Osteoblast (primary cell): Measurements from ENCODE around the gene IL1RAPL1. TPM values are rescaled to one million over a fixed set of nuclear protein-coding genes. Genes with fewer than 3 reads are reported as not detected.

Experiments used
- DNase-seq: peaks from one replicate; pipeline ENCODE4 v3.0.0; 2011; ENCODE audit warnings: low spot score, mixed read lengths; ENCODE audit not compliant: insufficient read length; ENCODE audit errors: missing footprints
- H2AFZ ChIP-seq: 2 replicates; pipeline ENCODE4 v1.6.0; 2011; ENCODE audit warnings: mild to moderate bottlenecking, low read length
- H3K27ac ChIP-seq: 2 replicates; pipeline ENCODE4 v1.5.1; 2011; ENCODE audit warnings: mild to moderate bottlenecking, low read depth, low read length, moderate library complexity
- H3K27me3 ChIP-seq: 2 replicates; pipeline ENCODE4 v1.6.0; 2012; ENCODE audit warnings: mild to moderate bottlenecking, control low read depth, inconsistent platforms, low read length, moderate library complexity; ENCODE audit not compliant: insufficient read depth
- H3K36me3 ChIP-seq: 2 replicates; pipeline ENCODE4 v1.5.1; 2011; ENCODE audit warnings: mild to moderate bottlenecking, low read length, control low read depth, moderate library complexity; ENCODE audit not compliant: insufficient read depth
- H3K4me1 ChIP-seq: 2 replicates; pipeline ENCODE4 v1.5.1; 2011; ENCODE audit warnings: mild to moderate bottlenecking, low read length, control low read depth, moderate library complexity; ENCODE audit not compliant: insufficient read depth
- H3K4me2 ChIP-seq: 2 replicates; pipeline ENCODE4 v1.6.0; 2011; ENCODE audit warnings: mild to moderate bottlenecking, low read length; ENCODE audit not compliant: insufficient read depth
- H3K4me3 ChIP-seq: fragments of 200-600 bp; sonication (generic); 3 replicates; pipeline ENCODE4 v1.5.1; 2012; ENCODE audit warnings: mild to moderate bottlenecking, low read length, inconsistent platforms; ENCODE audit not compliant: insufficient read depth
- H3K79me2 ChIP-seq: 2 replicates; pipeline ENCODE4 v1.6.0; 2012; ENCODE audit warnings: mild to moderate bottlenecking, low read length, control low read depth, inconsistent platforms; ENCODE audit not compliant: insufficient read depth
- H3K9me3 ChIP-seq: 2 replicates; pipeline ENCODE4 v1.5.1; 2011; ENCODE audit warnings: low read depth, low read length, control low read depth
- H4K20me1 ChIP-seq: 2 replicates; pipeline ENCODE4 v1.6.0; 2012; ENCODE audit warnings: mild to moderate bottlenecking, low read length, control low read depth; ENCODE audit not compliant: insufficient read depth
- CTCF ChIP-seq: IDR thresholded peaks from 2 replicates; pipeline ENCODE4 v1.5.1; 2011; ENCODE audit warnings: mild to moderate bottlenecking, low read depth, low read length, moderate library complexity; ENCODE audit errors: extremely low read depth
- total RNA-seq: library from RNA; depleted of rRNA; stranded (reverse); fragments of >200 nt; gene quantifications from 2 replicates; pipeline ENCODE4 v1.2.3, GENCODE V29; 2012

IL1RAPL1 gene
- total RNA-seq, 1 donor = under 0.01 TPM

DNA sequence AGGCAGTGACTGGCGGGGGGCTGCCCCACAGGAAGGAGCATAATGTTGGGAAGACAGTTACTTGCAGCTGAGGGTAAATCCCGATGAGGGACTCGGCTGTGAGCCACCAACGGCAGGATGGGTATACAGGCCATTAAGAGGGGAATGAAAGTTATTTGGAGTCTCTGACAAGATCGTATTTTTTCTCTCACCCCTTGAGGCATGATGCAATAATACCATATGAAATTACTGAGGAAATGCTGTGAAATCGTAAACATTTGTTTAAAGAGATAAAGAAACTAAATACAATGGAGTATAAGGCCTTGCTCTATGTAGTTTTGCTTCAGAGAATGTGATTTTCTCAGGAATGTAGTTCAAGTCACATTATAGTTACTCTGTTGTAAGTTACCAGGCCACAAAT is 12.7 kb downstream of the IL1RAPL1 start:
- TF ChIP-seq CTCF = no peak
- Histone ChIP-seq H3K9me3 (no peaks in the 10 kb centered on the region), H3K4me1 (no peaks in the 10 kb centered on the region), H3K4me3 (no peak overlapping the region), H3K79me2 (no peaks in the 10 kb centered on the region), H3K27me3 (no peaks in the 10 kb centered on the region), H2AFZ (no peak overlapping the region), H3K4me2 (no peak overlapping the region), H3K27ac (no peak overlapping the region), H4K20me1 (no peaks in the 10 kb centered on the region), H3K36me3 (no peaks in the 10 kb centered on the region)
- DNase-seq = no peak

DNA sequence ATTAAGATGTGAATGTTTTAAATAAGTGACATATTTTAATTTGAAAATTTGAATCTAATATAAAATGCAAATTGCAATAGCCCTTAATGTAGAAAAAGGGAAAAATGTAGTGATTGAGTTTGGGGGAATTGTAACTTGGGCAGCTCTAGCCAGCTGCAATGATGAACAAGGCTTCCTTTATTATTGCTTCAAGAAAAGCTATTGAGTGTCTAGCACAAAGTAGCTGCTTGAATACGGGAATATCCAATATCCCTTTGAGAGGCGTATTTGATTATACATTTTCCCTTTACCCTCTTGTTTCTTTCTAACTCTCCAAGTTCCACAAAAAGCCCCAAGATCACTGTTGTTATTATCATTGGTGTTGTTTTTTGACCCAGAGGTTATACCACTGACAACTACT is 21.8 kb downstream of the IL1RAPL1 start:
- Histone ChIP-seq H4K20me1 (no peaks in the 10 kb centered on the region), H3K4me2 (no peak overlapping the region), H3K4me1 (no peaks in the 10 kb centered on the region), H3K9me3 (peaks cover 3% of the 10 kb centered on the region), H3K27ac (no peak overlapping the region), H3K36me3 (no peaks in the 10 kb centered on the region), H3K27me3 (no peaks in the 10 kb centered on the region), H3K4me3 (no peak overlapping the region), H2AFZ (no peak overlapping the region), H3K79me2 (no peaks in the 10 kb centered on the region)
- no peak for TF ChIP-seq CTCF
- no peak for DNase-seq

DNA sequence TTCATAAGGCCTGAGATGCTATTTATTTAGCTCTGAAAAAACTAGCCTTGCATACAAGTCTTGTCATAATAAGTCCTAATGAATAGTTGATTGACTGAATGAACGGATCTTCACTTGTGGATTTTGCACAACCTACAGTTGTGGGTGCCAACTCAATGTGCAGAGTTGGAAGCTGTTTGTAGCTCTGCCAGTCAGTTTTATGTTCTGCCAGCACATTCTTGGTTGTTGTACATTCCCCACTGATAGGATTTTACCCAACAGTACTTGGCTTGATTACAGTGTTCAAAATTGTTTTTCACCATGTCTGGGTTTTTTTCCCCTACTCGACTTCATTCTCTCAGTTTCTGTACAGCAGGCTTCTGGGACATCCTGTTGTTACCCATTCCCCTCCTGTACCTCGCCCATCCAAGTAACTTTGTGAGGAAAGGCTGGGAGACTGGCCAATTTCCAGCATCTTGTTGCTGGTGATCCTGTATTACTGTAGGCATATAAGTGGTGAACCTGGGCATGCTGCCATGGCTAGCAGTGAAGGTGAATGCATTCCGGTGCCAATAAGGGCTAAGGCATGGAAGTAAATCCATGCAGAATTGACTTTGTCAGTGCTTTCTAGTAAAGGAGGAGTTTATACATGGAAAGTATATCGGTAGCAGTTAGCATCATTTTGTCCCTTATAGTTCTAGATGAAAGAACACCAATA is 22.8 kb downstream of the IL1RAPL1 start:
- Histone ChIP-seq H3K4me2 (no peak overlapping the region), H3K9me3 (peaks cover 3% of the 10 kb centered on the region), H3K36me3 (no peaks in the 10 kb centered on the region), H3K27ac (no peak overlapping the region), H2AFZ (no peak overlapping the region), H3K4me3 (no peak overlapping the region), H4K20me1 (no peaks in the 10 kb centered on the region), H3K79me2 (no peaks in the 10 kb centered on the region), H3K27me3 (no peaks in the 10 kb centered on the region), H3K4me1 (no peaks in the 10 kb centered on the region)
- no peak for DNase-seq
- no peak for TF ChIP-seq CTCF

DNA sequence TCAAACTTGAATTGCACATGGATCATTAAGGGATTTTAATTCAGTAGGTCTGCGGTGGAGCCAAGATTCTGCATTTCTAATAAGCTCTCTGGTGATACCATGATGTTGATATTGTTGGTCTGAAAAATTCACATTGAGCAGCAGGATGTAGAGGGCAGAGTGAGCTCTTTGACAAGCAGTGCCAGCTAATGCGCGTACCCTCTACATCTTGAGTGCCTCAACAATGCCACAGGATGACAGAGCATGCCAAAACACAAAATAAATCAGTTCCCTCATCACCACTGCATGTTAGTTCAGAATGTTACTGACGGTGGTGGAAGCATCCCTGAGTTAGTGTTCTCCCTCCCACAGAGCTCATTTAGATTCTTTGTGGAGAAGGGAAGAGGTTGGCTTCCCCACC is 23.5 kb downstream of the IL1RAPL1 start:
- Histone ChIP-seq H3K27me3 (no peaks in the 10 kb centered on the region), H3K79me2 (no peaks in the 10 kb centered on the region), H4K20me1 (no peaks in the 10 kb centered on the region), H3K27ac (no peak overlapping the region), H3K9me3 (peaks cover 3% of the 10 kb centered on the region), H2AFZ (no peak overlapping the region), H3K36me3 (no peaks in the 10 kb centered on the region), H3K4me1 (no peaks in the 10 kb centered on the region), H3K4me2 (no peak overlapping the region), H3K4me3 (no peak overlapping the region)
- no peak for TF ChIP-seq CTCF
- DNase-seq = no peak
